CD4-positive, alpha-beta T cell (primary cell): Measurements from ENCODE around the gene TRIML2. TPM values are rescaled to one million over a fixed set of nuclear protein-coding genes. Genes with fewer than 3 reads are reported as not detected.

Experiments
- ATAC-seq: fragments of 200-7000 bp; cut with Tn5 transposase; one replicate; pipeline ENCODE4 v1.10.0; 2022; ENCODE audit warnings: mild to moderate bottlenecking; ENCODE audit not compliant: poor library complexity
- CTCF ChIA-PET: fragments of 350-600 bp; sonication (Branson Sonifier 250); formaldehyde crosslinking; loops from one replicate; lab custom pipeline; 2021; ENCODE audit warnings: antibody characterized with exemption, inconsistent platforms; lab: Charles Lee
- POLR2A ChIA-PET: fragments of 350-600 bp; sonication (Branson Sonifier 250); formaldehyde crosslinking; loops from one replicate; lab custom pipeline; 2021; ENCODE audit warnings: antibody characterized with exemption, inconsistent platforms; lab: Charles Lee
- DNase-seq, 14 experiments: peaks; one replicate each; pipeline ENCODE4 v3.0.0-alpha.2; 2013 to 2020; ENCODE audit warnings: mixed read lengths in 2 of 14
- H3K27ac ChIP-seq, 2 donors: one replicate each; pipeline versions ENCODE4 v1.5.1 to v1.7.0; 2013; ENCODE audit warnings: low read length in 2 of 2, low read depth in 1 of 2, mild to moderate bottlenecking in 1 of 2
- H3K27me3 ChIP-seq, 2 experiments: 1 replicate in 1 of 2; 2 replicates in 1 of 2; pipeline versions ENCODE4 v1.6.1 to v1.7.0; 2013; ENCODE audit warnings: low read length in 2 of 2, control low read depth in 1 of 2, mild to moderate bottlenecking in 1 of 2, moderate library complexity in 1 of 2; ENCODE audit not compliant: insufficient read depth in 2 of 2, control insufficient read depth in 1 of 2
- H3K36me3 ChIP-seq: one replicate; pipeline ENCODE4 v1.6.1; 2013; ENCODE audit warnings: low read length, control low read depth; ENCODE audit not compliant: insufficient read depth
- H3K4me1 ChIP-seq: one replicate; pipeline ENCODE4 v1.6.1; 2013; ENCODE audit warnings: low read length, control low read depth; ENCODE audit not compliant: insufficient read depth
- H3K4me3 ChIP-seq: one replicate; pipeline ENCODE4 v1.5.1; 2013; ENCODE audit warnings: mild to moderate bottlenecking, low read length, moderate library complexity
- H3K9me3 ChIP-seq, 2 experiments: 1 replicate in 1 of 2; 2 replicates in 1 of 2; pipeline versions ENCODE4 v1.6.1 to v1.7.0; 2013; ENCODE audit warnings: low read length in 2 of 2, mild to moderate bottlenecking in 2 of 2, control low read depth in 1 of 2, moderate library complexity in 1 of 2; ENCODE audit not compliant: control insufficient read depth in 1 of 2, insufficient read depth in 1 of 2
- H3K27ac Mint-ChIP-seq: one replicate; pipeline ENCODE4 v1.8.0; 2020; ENCODE audit warnings: mixed read lengths
- H3K27me3 Mint-ChIP-seq: one replicate; pipeline ENCODE4 v1.8.0; 2021; ENCODE audit warnings: mixed read lengths
- H3K36me3 Mint-ChIP-seq: one replicate; pipeline ENCODE4 v1.8.0; 2021; ENCODE audit warnings: low read depth, mixed read lengths
- H3K4me1 Mint-ChIP-seq: one replicate; pipeline ENCODE4 v1.8.0; 2021; ENCODE audit warnings: low read depth, mixed read lengths
- H3K4me3 Mint-ChIP-seq: one replicate; pipeline ENCODE4 v1.8.0; 2020; ENCODE audit warnings: mild to moderate bottlenecking, mixed read lengths
- H3K9me3 Mint-ChIP-seq: one replicate; pipeline ENCODE4 v1.8.0; 2020; ENCODE audit warnings: mixed read lengths
- intact Hi-C, 2 experiments: fragments of 100-400 bp; cut with DNase I in 1 of 2; cut with micrococcal nuclease in 1 of 2; formaldehyde crosslinking; loops; one replicate each; pipeline versions ENCODE4 v1.15.1 to v1.9.0; 2023 to 2025; cut with DNase I, micrococcal nuclease
- total RNA-seq, 174 experiments: library from RNA in 2 of 174; stranded (reverse) in 2 of 174; gene quantifications; one replicate each; pipeline ENCODE4 v1.2.3 and lab custom pipeline; 2021 to 2026
- TF ChIP-seq, protein P1 (sequence below): fragments of 200-600 bp; IDR thresholded peaks from one replicate; pipeline ENCODE4 v1.8.0; 2022; ENCODE audit warnings: antibody characterized with exemption, mild to moderate bottlenecking

Gene TRIML2
- total RNA-seq, 2 experiments from 2014 or later, result not detected

DNA sequence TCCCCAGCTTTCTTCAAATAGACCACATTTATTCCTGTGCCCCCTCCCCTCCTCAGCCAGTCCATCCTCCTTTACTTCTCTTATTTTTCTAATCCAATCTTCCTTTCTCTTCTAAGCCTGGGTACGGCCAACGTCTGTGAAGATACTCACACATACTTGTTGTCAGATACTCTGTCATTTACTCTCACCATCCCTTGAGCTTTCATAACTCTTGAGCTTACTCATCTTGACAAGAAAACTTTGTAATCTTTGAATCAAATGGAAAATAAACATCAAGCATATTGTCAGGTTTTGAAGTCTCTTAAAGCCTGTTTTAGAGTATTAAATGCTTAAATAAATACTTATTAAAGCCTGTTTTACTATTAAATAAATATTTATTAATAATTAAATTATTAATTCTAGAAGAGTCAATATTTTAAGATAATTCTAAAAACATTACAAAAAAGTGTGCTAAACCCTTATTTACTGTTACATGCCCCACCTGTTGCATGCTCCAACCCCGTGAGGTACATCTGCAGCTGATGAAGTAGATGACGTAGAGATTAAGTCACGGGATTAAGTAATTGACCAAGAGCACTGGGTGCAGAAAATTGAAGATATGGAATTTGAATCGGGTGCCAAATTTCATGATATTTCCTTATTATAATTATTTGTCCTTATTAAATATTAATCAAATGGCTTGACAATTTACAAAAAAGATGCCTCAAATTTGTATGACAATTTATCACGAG, 1.5 kb upstream of the TRIML2 start:
- no peak overlapping the region for H3K27ac ChIP-seq
- peaks cover 0 to 28% of the 10 kb centered on the region in 2 experiments for H3K9me3 ChIP-seq
- DNase-seq, result no peak
- H3K4me1 ChIP-seq, result no peaks in the 10 kb centered on the region
- Mint-ChIP-seq H3K36me3 (no peaks in the 10 kb centered on the region), H3K9me3 (peaks cover 4% of the 10 kb centered on the region), H3K27ac (no peak overlapping the region), H3K4me1 (no peaks in the 10 kb centered on the region), H3K4me3 (no peak overlapping the region), H3K27me3 (no peaks in the 10 kb centered on the region)
- H3K4me3 ChIP-seq, result no peak overlapping the region
- ChIA-PET CTCF (no interaction called here), POLR2A (no interaction called here)
- ATAC-seq, result no peak
- TF ChIP-seq, protein P1, sequence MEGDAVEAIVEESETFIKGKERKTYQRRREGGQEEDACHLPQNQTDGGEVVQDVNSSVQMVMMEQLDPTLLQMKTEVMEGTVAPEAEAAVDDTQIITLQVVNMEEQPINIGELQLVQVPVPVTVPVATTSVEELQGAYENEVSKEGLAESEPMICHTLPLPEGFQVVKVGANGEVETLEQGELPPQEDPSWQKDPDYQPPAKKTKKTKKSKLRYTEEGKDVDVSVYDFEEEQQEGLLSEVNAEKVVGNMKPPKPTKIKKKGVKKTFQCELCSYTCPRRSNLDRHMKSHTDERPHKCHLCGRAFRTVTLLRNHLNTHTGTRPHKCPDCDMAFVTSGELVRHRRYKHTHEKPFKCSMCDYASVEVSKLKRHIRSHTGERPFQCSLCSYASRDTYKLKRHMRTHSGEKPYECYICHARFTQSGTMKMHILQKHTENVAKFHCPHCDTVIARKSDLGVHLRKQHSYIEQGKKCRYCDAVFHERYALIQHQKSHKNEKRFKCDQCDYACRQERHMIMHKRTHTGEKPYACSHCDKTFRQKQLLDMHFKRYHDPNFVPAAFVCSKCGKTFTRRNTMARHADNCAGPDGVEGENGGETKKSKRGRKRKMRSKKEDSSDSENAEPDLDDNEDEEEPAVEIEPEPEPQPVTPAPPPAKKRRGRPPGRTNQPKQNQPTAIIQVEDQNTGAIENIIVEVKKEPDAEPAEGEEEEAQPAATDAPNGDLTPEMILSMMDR, result no peak
- no peaks in the 10 kb centered on the region for H3K27me3 ChIP-seq
- H3K36me3 ChIP-seq, result no peaks in the 10 kb centered on the region
- intact Hi-C loops, result no loop called here

DNA sequence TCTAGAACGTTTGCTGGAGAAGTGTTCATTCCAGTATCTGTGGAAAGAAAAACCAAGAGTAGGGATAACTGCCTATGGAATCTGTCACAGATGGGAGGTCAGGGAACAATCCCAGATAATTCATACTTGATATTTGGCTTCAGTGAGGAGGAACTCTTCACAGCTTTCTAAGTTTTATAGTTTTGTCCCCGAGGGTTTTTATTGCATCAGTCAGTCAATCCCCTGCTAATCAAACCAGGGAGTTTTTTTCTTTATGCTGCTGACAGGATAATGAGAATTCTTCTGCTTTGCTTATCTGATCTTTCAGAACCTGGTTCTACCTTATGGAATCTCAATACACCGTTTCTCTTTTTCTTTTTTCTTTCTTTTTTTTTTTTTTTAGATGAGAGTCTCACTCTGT, 633 bp upstream of the TRIML2 start:
- Histone ChIP-seq H3K27ac (no peak overlapping the region), H3K4me3 (no peak overlapping the region), H3K27me3 (no peaks in the 10 kb centered on the region), H3K9me3 (peaks cover 0 to 30% of the 10 kb centered on the region in 2 experiments), H3K4me1 (no peaks in the 10 kb centered on the region), H3K36me3 (no peaks in the 10 kb centered on the region)
- Mint-ChIP-seq H3K36me3 (no peaks in the 10 kb centered on the region), H3K27ac (no peak overlapping the region), H3K4me1 (no peaks in the 10 kb centered on the region), H3K4me3 (no peak overlapping the region), H3K27me3 (no peaks in the 10 kb centered on the region), H3K9me3 (peaks cover 4% of the 10 kb centered on the region)
- ATAC-seq, result no peak
- intact Hi-C loops, result no loop called here
- DNase-seq, result no peak
- TF ChIP-seq, protein P1, result no peak
- POLR2A ChIA-PET, result no interaction called here
- CTCF ChIA-PET, result no interaction called here

DNA sequence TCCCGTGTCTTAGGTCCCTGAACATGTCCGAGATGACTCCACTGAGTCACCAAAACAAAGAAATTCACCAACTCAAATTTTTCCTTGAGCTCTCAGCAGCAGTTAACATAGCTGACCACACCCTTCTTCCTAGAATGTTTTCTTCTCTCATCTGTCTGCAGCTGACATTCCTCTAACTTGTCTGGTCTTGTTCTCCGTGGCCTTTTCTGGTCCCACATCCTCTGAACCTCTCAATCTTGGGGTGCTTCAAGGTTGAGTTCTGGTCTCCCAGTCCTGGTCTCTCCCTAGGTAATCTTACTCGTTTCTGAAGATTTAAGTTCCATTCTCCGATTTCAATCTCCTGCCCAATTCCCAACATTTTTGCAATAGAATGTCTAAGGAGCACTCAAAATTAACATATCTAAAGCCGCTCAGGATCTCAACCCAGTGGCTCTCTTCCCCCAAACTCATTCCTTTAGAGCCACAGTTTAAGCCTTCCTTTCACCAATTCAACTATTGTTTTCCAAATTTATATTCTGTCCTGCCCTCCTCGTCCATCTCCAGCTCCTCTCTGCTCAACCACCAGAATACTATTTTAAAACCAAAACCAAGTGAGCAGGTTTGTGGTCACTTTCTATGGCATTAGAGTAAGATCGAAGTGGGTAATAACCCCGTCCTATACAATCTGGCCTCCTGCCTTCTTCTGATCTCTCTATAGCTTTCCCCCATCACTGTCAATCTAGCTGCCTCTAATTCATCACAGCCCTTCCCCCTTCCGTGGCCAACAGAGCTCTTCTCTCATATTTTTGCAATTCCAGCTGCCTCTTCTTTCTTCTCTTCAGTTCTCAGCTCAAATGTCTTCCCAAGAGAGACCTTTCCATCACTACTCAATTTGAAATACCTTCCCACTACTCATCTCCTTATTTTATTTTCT, 1.2 kb downstream of the TRIML2 start:
- no peak overlapping the region for H3K4me3 Mint-ChIP-seq
- Histone ChIP-seq H3K9me3 (peaks cover 0 to 31% of the 10 kb centered on the region in 2 experiments), H3K4me1 (no peaks in the 10 kb centered on the region), H3K27me3 (no peaks in the 10 kb centered on the region), H3K36me3 (no peaks in the 10 kb centered on the region), H3K27ac (no peak overlapping the region), H3K4me3 (no peak overlapping the region)
- no peaks in the 10 kb centered on the region for H3K4me1 Mint-ChIP-seq
- no peak overlapping the region for H3K27ac Mint-ChIP-seq
- H3K27me3 Mint-ChIP-seq, result no peaks in the 10 kb centered on the region
- ATAC-seq, result no peak
- intact Hi-C loops, result no loop called here
- TF ChIP-seq, protein P1, result no peak
- no peak for DNase-seq
- CTCF ChIA-PET, result no interaction called here
- H3K36me3 Mint-ChIP-seq, result no peaks in the 10 kb centered on the region
- peaks cover 10% of the 10 kb centered on the region for H3K9me3 Mint-ChIP-seq
- POLR2A ChIA-PET, result no interaction called here
